Activated CD4-positive, alpha-beta T cell treated with anti-CD3 and anti-CD28 coated beads, Interleukin-2, amount 50 U/mL, for 48 hours (primary cell): ENCODE data around the gene SHISAL1.

Source experiments
- DNase-seq, 2 experiments: peaks; one replicate each; pipeline ENCODE4 v3.0.0-alpha.2; 2020

Gene SHISAL1

GRCh38 chr22:44205516-44206329 is 107.0 kb downstream of the SHISAL1 start:
- DNase-seq: no peak

- no peak for DNase-seq
Measured at GRCh38 chr22:44204739-44205515, 107.8 kb downstream of the SHISAL1 start.

GRCh38 chr22:44203203-44203602 is 109.5 kb downstream of the SHISAL1 start:
- DNase-seq: no peak

GRCh38 chr22:44202261-44202789 is 110.4 kb downstream of the SHISAL1 start:
- no peak for DNase-seq

- DNase-seq: no peak
Measured at GRCh38 chr22:44201665-44202064, 111.1 kb downstream of the SHISAL1 start.

- DNase-seq: no peak
Measured at GRCh38 chr22:44200855-44201550, 111.7 kb downstream of the SHISAL1 start.

GRCh38 chr22:44200451-44200850 is 112.3 kb downstream of the SHISAL1 start:
- DNase-seq: no peak

- DNase-seq: no peak
Measured at GRCh38 chr22:44199866-44200265, 112.9 kb downstream of the SHISAL1 start.

- no peak for DNase-seq
Measured at GRCh38 chr22:44199164-44199563, 113.6 kb downstream of the SHISAL1 start.

- no peak for DNase-seq
Measured at GRCh38 chr22:44197271-44197670, 115.5 kb downstream of the SHISAL1 start.

- DNase-seq: no peak
Measured at GRCh38 chr22:44196731-44197131, 116.0 kb downstream of the SHISAL1 start.

GRCh38 chr22:44196241-44196640 is 116.5 kb downstream of the SHISAL1 start:
- no peak for DNase-seq

GRCh38 chr22:44195189-44195871 is 117.4 kb downstream of the SHISAL1 start:
- DNase-seq: no peak

GRCh38 chr22:44194569-44194968 is 118.2 kb downstream of the SHISAL1 start:
- no peak for DNase-seq
